Measurements from ENCODE around the gene ANKS1B. TPM values are rescaled to one million over a fixed set of nuclear protein-coding genes. Genes with fewer than 3 reads are reported as not detected.

Gene ANKS1B
- total RNA-seq, 4 donors from 2014 or later: 1.5 to 5.5 (median 4.4) TPM

DNA sequence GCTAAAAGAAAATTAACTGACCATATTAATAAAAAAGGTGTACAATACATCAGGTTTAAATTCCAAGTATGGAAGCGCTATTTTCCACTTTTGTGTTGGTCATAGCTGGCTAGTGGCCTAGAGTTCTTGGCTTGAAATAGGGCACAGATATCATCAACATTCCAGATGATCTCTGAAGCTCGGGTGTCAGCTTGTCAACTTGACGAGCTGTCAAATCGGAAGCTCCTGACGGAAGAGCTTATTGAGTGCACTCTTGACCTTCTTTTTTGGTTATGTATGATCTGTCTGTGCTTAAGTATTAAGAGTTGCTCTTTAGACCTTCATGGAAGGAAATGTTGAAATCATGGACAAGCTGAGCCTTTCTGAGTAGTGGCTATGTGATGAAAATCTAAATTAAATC is 1161.7 kb downstream of the ANKS1B start:
- WGBS, 2 donors: 51 to 56% methylated on average over 5 of the region's 5 CpGs

DNA sequence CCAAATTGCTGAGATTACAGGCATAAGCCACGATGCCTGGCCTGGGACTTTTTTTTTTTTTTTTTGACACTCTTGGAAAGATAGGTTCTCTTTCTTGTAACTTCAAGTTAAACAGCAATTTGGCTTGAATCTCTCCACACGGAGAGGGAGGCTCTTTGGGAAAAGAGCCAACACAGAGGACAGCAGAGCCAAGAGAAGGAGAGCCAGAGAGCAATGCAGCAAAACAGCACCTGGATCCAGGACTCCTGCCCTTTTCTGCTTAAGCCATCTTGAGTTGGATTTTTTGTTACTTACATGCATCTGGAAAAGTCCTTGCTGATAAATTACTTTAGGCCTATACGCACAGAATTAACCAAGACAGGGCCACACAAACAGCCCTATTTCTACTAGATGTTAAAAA is 1162.9 kb downstream of the ANKS1B start:
- DNase-seq (ENCODE audit: low spot score in 2 of 2): no peak
- 32 to 44% methylated on average over 3 of the region's 3 CpGs for WGBS, 2 donors
- H3K4me3 ChIP-seq (ENCODE audit: low read depth, poor library complexity, severe bottlenecking): no peak overlapping the region
- TF ChIP-seq, protein P1, sequence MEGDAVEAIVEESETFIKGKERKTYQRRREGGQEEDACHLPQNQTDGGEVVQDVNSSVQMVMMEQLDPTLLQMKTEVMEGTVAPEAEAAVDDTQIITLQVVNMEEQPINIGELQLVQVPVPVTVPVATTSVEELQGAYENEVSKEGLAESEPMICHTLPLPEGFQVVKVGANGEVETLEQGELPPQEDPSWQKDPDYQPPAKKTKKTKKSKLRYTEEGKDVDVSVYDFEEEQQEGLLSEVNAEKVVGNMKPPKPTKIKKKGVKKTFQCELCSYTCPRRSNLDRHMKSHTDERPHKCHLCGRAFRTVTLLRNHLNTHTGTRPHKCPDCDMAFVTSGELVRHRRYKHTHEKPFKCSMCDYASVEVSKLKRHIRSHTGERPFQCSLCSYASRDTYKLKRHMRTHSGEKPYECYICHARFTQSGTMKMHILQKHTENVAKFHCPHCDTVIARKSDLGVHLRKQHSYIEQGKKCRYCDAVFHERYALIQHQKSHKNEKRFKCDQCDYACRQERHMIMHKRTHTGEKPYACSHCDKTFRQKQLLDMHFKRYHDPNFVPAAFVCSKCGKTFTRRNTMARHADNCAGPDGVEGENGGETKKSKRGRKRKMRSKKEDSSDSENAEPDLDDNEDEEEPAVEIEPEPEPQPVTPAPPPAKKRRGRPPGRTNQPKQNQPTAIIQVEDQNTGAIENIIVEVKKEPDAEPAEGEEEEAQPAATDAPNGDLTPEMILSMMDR (IDR thresholded peaks at IDR 0.05): no peak
- no peak for TF ChIP-seq POLR2A (IDR thresholded peaks at IDR 0.05)
- intact Hi-C loops (cut with DNase I; ENCODE audit: low total_unique reads): no loop called here

More for the DNA sequence above, 1161.7 kb downstream of the ANKS1B start:
- H3K4me3 ChIP-seq (ENCODE audit: low read depth, poor library complexity, severe bottlenecking): no peak overlapping the region
- no peak for DNase-seq (ENCODE audit: low spot score in 2 of 2)
- intact Hi-C loops (cut with DNase I; ENCODE audit: low total_unique reads): no loop called here
- TF ChIP-seq POLR2A (IDR thresholded peaks at IDR 0.05): no peak
- TF ChIP-seq, protein P1 (IDR thresholded peaks at IDR 0.05): no peak

DNA sequence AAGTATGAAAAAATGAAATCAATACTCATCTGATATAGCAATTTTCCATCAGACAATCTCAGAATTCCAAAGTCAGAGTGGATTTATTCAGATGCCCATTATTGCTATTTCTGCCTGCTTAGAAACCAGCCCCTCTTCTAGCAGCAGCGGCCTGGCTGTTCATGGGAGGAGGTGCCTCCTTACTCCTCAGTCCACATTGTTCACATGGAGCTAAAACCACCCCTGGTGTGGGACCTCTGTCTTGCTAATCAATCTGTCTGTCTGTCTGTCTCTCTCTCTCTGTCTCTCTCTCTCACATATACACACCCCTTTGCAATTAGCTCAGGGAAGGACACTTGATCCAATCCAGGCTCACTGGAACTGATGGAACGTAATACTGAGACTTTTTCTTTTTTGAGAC is 1163.5 kb downstream of the ANKS1B start:
- TF ChIP-seq POLR2A (IDR thresholded peaks at IDR 0.05): no peak
- TF ChIP-seq, protein P1 (IDR thresholded peaks at IDR 0.05): no peak
- intact Hi-C loops (cut with DNase I; ENCODE audit: low total_unique reads): no loop called here
- DNase-seq (ENCODE audit: low spot score in 2 of 2): no peak
- H3K4me3 ChIP-seq (ENCODE audit: low read depth, poor library complexity, severe bottlenecking): no peak overlapping the region
- 84 to 90% methylated on average over 2 of the region's 2 CpGs for WGBS, 2 donors

DNA sequence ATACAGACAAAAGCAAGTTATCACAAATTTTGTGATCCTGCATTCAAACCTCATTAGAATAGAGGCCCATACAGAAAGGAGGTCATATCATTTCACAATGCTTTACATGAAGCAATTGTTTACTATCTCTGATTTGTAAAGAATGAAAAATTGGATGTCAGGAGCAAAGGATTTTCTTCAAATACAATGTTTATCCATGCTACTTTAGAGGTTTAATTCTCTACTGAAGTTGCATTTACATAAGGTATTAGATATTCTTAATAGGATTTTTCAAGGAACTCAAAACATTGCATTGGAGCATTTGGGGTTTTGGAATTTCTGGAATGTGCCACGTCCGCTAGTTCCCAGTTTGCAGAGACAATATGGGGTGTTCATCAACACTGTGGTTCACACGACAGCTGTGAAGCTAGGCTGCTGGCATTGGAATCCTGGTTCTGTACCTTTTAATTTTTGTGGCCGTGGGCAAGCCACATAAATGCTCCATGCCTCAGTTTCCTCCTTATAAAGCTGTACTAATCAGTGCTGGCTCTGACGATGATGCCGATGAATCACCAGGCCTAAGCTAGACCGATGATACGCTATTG is 1164.8 kb downstream of the ANKS1B start:
- no peak overlapping the region for H3K4me3 ChIP-seq (ENCODE audit: low read depth, poor library complexity, severe bottlenecking)
- no peak for TF ChIP-seq POLR2A (IDR thresholded peaks at IDR 0.05)
- TF ChIP-seq, protein P1 (IDR thresholded peaks at IDR 0.05): no peak
- intact Hi-C loops (cut with DNase I; ENCODE audit: low total_unique reads): no loop called here
- 72 to 82% methylated on average over 8 of the region's 8 CpGs for WGBS, 2 donors
- no peak for DNase-seq (ENCODE audit: low spot score in 2 of 2)

DNA sequence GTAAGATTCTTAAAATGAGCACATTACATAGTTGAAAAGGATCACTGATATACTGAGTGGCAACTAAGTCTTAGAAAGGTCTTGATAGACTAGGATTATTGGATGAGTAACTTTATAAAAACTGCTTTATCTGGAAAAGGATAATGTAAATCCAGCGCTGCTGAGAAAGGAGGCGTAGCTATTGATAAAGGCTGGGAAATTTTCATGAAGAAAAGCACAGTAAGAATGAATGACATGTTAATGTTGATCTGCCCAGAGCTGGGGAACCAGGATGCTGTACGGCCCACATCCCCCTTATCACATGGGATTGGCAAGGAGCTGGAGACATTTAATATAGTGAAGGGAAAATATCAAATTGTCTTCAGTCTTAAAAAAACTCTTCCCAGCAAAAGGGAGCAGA is 1165.7 kb downstream of the ANKS1B start:
- 77 to 94% methylated on average over 3 of the region's 3 CpGs for WGBS, 2 donors
- no peak for TF ChIP-seq POLR2A (IDR thresholded peaks at IDR 0.05)
- TF ChIP-seq, protein P1 (IDR thresholded peaks at IDR 0.05): no peak
- intact Hi-C loops (cut with DNase I; ENCODE audit: low total_unique reads): no loop called here
- H3K4me3 ChIP-seq (ENCODE audit: low read depth, poor library complexity, severe bottlenecking): no peak overlapping the region
- DNase-seq (ENCODE audit: low spot score in 2 of 2): no peak

DNA sequence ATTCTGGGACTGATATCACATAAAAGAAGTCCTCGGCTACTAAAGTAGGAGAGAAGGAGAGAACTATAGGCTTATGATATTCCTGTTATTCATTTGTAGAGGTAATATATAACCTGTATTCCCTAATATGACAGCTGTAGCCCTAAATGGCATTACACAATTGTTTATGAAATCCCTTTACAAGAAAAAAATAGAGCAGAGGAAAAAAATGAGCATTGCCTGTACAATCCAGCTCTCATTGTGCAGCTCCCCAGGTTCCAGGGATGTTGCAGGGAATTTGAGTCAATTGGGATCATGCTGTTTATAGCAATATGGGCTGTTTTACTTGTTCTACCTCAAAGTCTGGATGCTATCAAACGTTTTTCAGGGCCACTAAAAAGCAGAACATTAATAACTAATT is 1166.5 kb downstream of the ANKS1B start:
- DNase-seq (ENCODE audit: low spot score in 2 of 2): no peak
- WGBS, 2 donors: 54 to 55% methylated on average over 2 of the region's 2 CpGs
- H3K4me3 ChIP-seq (ENCODE audit: low read depth, poor library complexity, severe bottlenecking): no peak overlapping the region
- TF ChIP-seq, protein P1 (IDR thresholded peaks at IDR 0.05): no peak
- no peak for TF ChIP-seq POLR2A (IDR thresholded peaks at IDR 0.05)
- intact Hi-C loops (cut with DNase I; ENCODE audit: low total_unique reads): no loop called here
